Stimulated activated CD8-positive, alpha-beta memory T cell treated with anti-CD3 and anti-CD28 coated beads, Interleukin-7, amount 100 ng/mL, for 1 hour (primary cell): ENCODE data around the gene CFAP20DC.
"Not testable (repeated sequence)": the region's sequence is repeated elsewhere in the genome, so short reads cannot be mapped to it uniquely, and the experiment has no call there.

Experiments used
- DNase-seq, 2 donors: peaks; one replicate each; pipeline ENCODE4 v3.0.0-alpha.2; 2020; ENCODE audit warnings: low read depth in 2 of 2

Gene CFAP20DC

GRCh38 chr3:58868097-58868779 lies 181.6 kb downstream of the CFAP20DC start:
- no peak for DNase-seq

GRCh38 chr3:58867621-58868020 lies 182.2 kb downstream of the CFAP20DC start:
- no peak for DNase-seq

- DNase-seq: no peak
These were observed 183.7 kb downstream of the CFAP20DC start for GRCh38 chr3:58866079-58866478.

- no peak for DNase-seq
These were observed 185.3 kb downstream of the CFAP20DC start for GRCh38 chr3:58864480-58864879.

GRCh38 chr3:58863206-58863605 lies 186.6 kb downstream of the CFAP20DC start:
- DNase-seq: no peak

- no peak for DNase-seq
These were observed 188.3 kb downstream of the CFAP20DC start for GRCh38 chr3:58861551-58861950.

- DNase-seq: no peak
These were observed 191.7 kb downstream of the CFAP20DC start for GRCh38 chr3:58858126-58858525.

- no peak for DNase-seq
These were observed 192.4 kb downstream of the CFAP20DC start for GRCh38 chr3:58857402-58857801.

GRCh38 chr3:58848826-58849225 lies 201.0 kb downstream of the CFAP20DC start:
- no peak for DNase-seq

GRCh38 chr3:58842050-58842747 lies 207.6 kb downstream of the CFAP20DC start:
- DNase-seq: not testable (repeated sequence)

- DNase-seq: no peak
These were observed 208.9 kb downstream of the CFAP20DC start for GRCh38 chr3:58840949-58841348.

- no peak for DNase-seq
These were observed 209.9 kb downstream of the CFAP20DC start for GRCh38 chr3:58839964-58840363.

GRCh38 chr3:58839187-58839586 lies 210.6 kb downstream of the CFAP20DC start:
- DNase-seq: no peak

- DNase-seq: no peak
These were observed 212.0 kb downstream of the CFAP20DC start for GRCh38 chr3:58837856-58838255.

GRCh38 chr3:58837141-58837843 lies 212.5 kb downstream of the CFAP20DC start:
- no peak for DNase-seq

GRCh38 chr3:58835086-58835485 lies 214.7 kb downstream of the CFAP20DC start:
- no peak for DNase-seq

GRCh38 chr3:58833491-58833890 lies 216.3 kb downstream of the CFAP20DC start:
- DNase-seq: no peak

- DNase-seq: no peak
These were observed 220.4 kb downstream of the CFAP20DC start for GRCh38 chr3:58829321-58830000.

- no peak for DNase-seq
These were observed 225.0 kb downstream of the CFAP20DC start for GRCh38 chr3:58824777-58825176.

GRCh38 chr3:58824285-58824684 lies 225.5 kb downstream of the CFAP20DC start:
- DNase-seq: no peak

- DNase-seq: not testable (repeated sequence)
These were observed 243.1 kb downstream of the CFAP20DC start for GRCh38 chr3:58806551-58807244.

GRCh38 chr3:58804914-58805313 lies 244.9 kb downstream of the CFAP20DC start:
- no peak for DNase-seq
